GM23248 (cell line): ENCODE measurements around the gene LDHB.
"Not testable (repeated sequence)": the region's sequence is repeated elsewhere in the genome, so short reads cannot be mapped to it uniquely, and the experiment has no call there.

Source experiments
- EZH2 ChIP-seq: fragments of 200-600 bp; sonication (generic); IDR thresholded peaks from 2 replicates; pipeline ENCODE4 v1.6.1; 2018; ENCODE audit warnings: antibody characterized with exemption, mild to moderate bottlenecking; ENCODE audit not compliant: insufficient read depth, poor library complexity, severe bottlenecking
- EZH2phosphoT487 ChIP-seq: fragments of 200-600 bp; sonication (generic); IDR thresholded peaks from 2 replicates; pipeline ENCODE4 v1.6.1; 2018; ENCODE audit warnings: antibody characterized with exemption, moderate library complexity, mild to moderate bottlenecking, low read depth; ENCODE audit not compliant: insufficient read depth

DNA sequence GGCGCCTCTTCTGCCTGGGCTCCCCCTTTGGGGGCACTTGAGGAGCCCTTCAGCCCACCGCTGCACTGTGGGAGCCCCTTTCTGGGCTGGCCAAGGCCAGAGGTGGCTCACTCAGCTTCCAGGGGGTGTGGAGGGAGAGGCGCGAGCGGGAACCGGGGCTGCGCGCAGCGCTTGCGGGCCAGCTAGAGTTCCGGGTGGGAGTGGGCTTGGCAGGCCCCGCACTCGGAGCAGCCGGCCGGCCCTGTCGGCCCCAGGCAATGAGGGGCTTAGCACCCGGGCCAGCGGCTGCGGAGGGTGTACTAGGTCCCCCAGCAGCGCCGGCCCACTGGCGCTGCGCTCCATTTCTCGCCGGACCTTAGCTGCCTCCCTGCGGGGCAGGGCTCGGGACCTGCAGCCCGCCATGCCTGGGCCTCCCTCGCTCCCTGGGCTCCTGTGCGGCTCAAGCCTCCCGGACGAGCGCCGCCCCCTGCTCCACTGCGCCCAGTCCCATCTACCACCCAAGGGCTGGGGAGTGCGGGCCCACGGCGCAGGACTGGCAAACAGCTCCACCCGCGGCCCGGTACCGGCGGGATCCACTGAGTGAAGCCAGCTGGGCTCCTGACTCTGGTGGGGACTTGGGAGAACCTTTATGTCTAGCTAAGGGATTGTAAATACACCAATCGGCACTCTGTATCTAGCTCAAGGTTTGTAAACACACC, 3.9 kb upstream of the LDHB start:
- TF ChIP-seq EZH2, EZH2phosphoT487: not testable (repeated sequence)
